Midbrain (tissue), 1 donor: ENCODE measurements around the gene SEMA5A.

Experiments used
- DNase-seq: peaks from one replicate; lab custom pipeline; 2025; lab: John Stamatoyannopoulos, UW

SEMA5A gene

DNA sequence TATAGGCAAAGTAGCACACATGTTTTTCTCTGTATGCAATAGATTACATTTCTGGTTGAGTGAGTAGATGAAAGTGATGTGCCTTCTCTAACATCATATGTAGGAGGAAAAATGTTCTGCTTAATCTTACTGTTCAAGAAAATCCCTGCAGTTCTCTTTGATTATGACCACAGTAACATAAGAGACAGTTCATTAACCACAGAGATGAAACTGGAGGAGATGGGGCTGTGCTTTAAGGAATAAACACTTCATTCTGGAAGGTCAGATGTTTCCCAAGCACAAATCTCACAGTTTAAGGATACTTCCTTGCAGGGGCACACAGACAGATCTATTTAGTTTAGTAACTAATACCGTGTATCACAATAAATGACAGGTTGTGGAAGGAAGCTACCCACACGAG lies 150.2 kb downstream of the SEMA5A start:
- no peak for DNase-seq

DNA sequence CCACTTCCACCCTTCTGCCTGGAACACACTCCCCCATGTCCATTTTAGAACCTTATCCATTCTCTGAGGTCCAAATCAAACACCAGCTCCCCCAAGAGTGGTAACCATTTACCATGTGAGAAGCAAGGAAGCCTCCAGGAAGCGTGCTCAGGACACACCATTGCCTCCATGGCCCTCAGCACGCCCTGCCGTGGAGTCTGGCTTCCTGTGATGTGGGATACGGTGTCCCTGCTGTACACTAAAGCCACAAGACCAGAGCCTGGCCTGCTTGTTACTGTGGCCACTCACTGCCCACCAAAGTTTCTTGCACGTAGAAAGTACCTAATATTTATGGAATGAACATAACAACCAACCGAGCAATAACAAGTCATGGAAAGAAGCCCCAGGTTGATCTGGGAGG lies 151.7 kb downstream of the SEMA5A start:
- no peak for DNase-seq

DNA sequence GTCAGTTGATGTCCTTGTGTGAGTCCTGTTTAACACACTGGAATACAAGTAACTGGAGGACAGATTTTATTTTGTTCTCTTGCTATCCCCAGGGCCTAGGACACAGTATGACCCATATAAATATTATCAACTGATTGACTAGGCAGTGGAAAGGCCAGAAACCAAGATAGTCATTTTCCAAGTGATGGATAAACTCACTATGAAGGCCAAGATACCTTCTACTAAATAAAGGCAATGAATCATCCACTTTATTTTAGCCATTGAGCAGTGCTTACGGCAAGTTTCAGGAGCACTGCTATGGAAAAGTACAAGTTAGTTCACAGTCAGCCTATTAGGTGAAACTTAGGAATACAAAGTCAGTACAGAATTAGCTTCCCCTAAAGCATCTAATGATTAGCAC lies 153.2 kb downstream of the SEMA5A start:
- DNase-seq: no peak

DNA sequence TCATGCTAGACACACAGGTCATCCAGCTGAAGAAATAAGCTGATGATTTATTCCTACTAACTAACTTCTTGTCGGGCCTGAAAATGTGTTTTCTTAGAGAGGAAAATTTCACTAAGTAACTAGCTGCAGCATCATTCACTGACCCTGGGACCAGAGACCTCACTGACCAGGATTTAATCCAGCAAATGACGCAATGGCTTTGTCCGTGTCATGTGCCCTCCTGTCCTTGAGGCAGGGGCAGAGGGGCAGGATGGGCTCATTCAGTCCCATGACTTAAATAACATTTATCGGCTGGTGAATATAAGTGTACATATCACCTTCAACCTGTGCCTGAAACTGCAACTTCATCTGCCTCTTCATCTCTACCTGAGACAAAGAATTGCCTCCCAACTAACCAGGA lies 154.8 kb downstream of the SEMA5A start:
- no peak for DNase-seq

DNA sequence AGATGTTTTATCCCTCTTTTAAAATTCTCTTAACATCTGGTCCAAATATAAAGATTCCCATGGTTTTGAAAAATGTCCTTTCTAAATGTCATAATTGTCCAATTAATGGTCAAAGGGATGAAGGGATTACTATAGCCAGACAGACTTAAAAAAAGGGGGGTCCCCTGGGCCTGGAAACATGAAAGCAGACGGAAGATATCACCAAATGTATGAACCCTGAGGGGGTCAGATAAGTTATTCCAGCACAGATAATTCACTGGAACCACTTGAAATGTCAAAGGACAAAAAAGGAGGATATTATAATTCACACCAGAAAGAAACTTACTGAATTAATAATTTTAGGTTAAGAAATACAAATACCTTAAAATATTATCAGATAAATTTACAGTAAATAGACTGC lies 155.8 kb downstream of the SEMA5A start:
- no peak for DNase-seq

DNA sequence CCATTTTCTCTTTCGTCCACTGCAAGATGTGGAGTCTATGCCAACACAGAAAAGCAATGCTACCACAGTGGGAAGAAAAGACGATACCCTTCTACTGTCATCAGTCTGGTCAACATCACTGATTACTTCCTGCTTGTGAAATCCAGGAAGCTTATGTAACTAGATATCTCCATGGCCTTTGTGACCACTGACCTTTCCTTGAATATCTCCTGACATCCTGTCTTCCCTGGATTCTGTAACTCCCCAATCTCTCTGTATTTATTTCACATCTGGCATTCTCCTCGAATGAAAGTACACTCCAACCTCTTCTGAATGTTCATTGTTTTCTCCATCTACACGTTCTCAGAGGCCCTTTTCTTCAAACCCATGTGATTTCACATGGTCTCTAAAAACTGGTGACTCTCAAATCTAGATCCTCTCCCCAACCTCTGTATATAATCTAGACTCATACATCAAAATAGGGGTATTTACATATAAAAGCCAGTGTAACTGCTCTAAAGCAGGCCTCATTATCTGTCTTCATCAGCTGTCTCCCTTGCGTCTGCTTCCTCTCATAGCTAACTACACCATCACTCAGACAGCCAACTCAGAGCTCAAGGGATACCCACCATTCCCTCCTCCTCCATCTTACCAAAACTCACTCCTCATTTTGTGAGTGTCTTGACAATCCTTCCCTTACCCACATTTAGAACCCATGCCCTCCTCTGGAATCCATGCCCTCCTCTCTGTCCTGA lies 156.8 kb downstream of the SEMA5A start:
- DNase-seq: no peak

DNA sequence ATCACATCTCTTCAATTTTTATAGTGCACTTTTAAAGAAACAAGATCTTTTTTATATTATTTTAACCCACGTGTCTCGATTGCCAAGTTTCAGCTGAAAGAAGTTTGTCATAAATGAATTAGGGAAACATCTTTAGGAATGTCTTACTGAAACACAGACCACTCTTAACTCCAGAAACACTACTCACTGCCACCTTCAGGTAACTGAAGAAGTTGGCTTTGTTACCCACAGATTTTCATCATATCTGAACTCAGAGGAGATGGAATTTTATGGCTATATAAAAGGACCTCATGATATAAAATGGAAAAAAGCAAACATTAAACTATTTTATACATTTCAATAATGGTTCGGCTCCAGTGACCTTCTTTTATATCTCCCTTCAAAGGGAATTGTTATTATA lies 158.0 kb downstream of the SEMA5A start:
- DNase-seq: no peak

DNA sequence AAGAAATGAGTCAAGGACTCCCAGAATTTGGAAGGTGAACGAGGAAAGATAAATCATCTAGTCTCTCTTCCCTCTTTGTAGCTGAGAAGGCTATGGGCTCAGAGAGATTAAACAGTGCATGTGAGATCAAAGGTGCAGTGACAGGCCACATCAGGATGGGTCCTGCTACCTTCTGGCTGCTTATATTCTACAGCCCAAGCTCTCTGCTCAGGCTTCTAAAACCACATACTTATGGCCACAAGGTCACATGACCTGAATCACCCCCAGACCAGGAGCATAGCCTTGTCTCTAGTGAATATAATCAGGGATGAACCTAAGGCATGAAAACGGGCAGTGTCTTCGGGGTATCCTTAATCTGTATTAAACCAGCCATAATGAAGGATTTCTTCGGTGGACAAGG lies 158.9 kb downstream of the SEMA5A start:
- no peak for DNase-seq

DNA sequence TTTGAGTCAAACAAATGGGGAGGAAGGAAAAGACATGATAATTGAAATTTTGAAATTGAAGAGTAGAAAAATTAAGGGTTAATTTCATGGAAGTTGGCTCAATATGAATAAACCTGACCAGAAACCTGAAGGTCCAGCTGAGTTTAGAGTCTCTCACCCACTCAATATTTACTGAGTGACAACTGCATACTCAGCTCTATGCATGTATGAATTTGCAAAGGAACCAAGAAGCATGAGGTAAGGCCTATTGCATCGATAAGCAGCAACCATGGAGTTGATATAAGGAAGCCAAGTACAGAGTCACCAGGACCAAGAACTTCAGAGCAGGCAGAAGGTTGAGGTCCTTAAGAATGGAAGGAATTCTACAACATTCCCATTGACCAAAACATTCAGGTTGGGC lies 163.4 kb downstream of the SEMA5A start:
- no peak for DNase-seq

DNA sequence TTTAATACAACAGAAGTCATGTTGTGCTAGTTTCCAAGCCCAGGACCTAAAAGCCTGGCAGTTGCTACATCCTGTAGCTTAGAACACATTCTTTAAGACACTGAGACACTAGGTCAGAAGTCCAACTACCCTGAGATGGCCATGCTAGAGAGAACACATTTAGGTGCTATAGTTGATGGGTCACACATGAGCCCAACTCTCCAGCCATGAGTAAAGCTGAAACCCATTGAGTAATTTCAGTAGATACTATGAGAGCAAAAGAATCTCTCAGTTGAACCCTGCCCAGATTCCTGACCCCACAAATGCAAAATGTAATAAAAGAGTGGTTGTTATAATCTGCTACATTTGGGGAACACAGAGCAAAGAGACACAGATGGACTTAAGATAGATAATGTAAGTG lies 164.4 kb downstream of the SEMA5A start:
- no peak for DNase-seq

DNA sequence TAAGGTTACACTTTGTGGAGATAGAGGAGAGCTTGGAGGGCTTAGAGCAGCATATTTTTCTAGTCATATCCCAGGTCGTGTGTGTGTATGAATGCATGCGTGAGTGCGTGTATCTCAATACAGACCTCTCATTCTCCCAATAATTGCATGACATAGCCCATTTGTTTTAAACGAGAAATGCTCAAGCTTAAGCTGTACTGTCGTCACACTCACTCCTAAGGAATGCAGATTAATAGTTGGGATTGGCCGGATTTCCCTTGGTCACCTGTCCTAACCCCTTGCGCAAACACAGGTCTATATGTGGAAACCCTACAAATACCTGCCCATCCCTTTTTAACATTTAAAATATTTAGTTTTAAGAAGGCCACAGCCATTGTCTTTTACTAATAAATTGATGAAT lies 165.8 kb downstream of the SEMA5A start:
- DNase-seq: no peak

DNA sequence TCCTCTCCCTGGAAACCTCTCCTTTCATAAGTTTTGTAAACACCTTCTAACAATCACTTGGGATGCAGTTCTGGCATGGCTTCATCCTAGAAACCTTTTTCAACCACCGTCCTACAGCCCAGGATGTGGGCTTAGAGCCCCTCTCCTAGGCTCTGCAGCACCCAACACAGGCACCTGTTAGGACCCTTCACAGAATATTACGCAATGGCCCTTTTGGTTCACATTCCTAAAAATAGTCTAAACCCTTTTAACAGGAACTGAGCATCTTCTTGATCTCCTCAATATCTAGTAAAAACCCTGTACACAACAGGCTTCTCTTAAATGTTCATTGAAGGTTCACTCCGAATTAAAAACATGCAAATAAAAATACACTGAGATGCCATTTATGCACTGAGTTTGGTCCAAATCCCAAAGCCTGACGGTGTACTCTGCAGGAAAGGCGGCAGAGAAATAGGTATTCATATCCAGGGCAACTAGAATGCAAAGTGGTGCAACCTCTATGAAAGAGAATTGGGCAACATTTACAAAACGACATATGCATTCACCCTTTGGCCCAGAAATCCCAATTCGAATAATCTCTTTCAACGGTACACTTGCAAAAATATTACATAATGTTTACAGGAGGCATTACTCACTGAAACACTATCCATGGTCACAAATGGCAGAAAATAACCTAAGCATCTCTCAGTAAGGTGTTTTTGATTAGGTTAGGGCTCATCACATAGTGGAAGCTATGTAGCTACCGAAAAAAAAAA lies 169.3 kb downstream of the SEMA5A start:
- no peak for DNase-seq

DNA sequence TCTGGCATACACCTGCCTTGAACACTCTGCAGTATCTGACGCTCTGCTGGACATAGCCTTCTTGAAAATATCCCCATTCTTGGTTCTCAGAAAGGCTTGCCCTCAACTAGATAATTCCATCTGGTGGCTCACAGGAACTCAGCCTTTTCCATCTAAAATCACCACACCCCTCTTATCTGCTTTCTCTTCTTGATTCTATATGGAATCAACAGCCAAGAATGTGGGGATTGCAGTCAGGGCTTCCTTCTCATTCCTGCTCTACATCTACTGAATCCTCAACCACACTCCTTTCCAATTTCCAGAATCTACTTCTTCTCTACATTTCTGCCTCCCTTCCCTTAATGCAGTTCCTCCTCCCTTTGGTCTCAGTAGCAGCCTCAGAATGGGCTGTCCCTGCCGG lies 170.1 kb downstream of the SEMA5A start:
- DNase-seq: no peak

DNA sequence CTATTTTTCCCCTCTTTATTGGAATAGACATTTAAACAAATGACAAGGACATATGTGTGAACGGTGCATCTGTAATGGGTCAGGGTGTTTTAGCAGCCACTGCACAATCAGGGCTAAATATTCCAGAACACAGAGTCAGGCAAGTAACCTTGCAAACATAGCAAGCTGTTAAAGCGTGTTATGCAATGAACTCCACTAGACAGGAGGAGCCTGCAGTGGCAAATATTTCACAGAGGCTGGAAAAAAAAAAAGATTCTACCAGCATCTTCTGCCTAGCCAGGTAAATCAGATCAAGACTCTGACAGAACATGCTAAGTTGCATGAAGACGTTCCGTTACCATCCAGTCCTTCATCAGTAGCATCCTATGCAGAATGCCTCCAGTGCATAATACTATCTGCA lies 171.8 kb downstream of the SEMA5A start:
- no peak for DNase-seq

DNA sequence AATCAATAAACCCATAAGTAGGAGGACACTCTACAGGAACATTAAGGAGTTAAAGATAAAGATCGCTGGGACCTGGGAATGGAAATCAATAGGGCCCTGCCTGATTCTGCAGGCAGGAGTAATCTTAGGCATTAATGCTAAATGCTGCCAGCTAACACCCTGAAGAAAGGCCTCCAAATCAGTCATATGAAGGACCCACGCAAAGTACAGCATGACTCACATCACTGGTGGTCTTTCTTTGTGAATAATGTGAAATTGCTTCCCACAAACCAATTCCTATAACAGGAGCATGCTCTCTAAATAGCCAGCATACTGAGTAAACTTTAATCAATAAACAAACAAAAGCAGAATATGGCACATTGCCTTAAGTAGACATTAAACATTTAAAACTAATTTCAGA lies 172.3 kb downstream of the SEMA5A start:
- no peak for DNase-seq

DNA sequence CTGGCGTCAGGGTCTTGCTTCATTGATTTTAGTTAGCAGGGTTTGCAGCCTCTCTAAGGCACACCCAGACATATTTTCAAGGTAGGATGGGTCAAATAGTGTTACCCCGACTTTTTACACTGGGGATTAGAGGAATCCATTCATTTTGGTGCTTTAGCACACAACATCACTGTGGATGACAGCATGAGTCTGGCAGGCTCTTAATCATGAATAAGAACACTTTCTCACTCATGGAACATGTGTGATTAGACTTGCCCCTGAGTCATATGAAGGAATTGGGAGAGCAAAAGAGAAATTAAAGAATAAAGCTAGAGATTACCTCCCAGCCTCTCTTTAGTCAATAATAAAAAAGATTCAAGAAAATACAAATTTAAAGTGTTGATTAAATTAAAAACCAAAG lies 175.6 kb downstream of the SEMA5A start:
- no peak for DNase-seq

DNA sequence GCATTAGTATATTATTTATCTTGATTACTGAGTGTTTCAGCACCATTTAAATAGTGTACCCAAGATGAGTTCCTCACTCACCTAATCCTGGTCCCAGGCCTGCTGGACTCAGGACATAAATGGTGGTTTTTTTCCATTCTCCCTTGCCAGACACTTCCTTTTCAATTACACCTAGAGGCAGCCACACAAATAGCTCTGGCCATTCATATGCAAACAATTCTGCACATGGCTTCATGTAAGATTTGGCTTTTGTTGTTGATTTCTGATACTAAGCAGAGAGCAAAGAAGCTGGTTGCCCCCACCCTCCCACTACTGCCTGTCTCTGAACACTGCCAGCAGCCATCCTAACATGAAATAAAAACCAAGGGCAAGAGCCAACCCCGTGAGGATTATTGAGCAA lies 180.4 kb downstream of the SEMA5A start:
- no peak for DNase-seq

DNA sequence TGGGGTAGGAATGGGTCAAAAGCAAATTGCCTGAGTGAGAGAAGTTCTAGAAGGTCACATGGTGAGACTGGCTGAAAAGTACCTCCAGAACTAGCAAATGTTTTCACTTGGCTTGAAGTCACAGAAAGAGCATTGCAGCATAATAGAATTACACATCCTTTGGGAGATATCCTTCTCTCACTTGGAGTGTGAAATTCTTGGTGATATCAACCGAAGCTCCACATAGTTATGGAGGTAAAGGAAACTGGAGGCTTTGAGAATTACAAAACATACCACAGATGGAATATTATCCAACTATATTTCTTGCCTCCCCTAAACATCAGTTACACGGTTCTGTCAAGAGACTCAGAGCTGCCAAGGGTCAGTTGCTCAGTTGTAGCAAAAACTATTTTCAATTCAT lies 182.4 kb downstream of the SEMA5A start:
- DNase-seq: no peak

DNA sequence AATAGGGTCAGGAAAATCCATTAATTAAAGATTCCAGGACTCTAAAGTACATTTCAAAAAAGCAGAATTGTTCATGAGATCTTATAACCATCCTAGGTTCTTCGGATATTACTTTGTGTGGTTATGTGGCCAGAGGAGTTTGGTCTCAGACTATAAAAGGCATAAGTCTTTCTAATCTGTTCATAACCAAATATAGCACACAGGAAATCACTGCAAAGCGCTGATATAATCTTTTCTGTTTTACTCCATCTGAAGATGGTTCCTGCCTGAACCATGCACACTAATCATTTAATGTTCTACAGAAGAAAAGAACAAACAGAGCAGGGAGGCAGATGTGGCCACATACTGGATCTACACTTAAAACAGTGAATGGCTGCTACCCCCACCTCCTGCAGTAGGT lies 182.8 kb downstream of the SEMA5A start:
- DNase-seq: no peak

DNA sequence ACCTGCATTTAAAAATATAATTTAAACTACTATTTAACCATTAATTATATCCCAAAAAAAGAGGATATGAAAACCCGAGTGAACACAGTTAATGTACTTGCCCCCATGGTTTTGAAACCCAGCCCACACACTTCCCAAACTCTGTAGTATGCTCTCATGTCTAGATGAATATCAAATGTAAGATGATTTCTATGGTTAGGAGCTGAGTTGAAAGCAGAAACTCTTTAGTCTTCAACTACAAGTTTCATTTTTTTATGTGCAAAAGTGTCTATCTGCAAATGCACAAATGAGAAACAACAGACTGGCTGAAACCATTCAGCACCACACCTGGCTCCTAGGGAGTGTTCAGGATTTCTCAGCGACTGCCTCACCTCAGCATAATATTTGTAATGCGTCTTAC lies 183.3 kb downstream of the SEMA5A start:
- no peak for DNase-seq

DNA sequence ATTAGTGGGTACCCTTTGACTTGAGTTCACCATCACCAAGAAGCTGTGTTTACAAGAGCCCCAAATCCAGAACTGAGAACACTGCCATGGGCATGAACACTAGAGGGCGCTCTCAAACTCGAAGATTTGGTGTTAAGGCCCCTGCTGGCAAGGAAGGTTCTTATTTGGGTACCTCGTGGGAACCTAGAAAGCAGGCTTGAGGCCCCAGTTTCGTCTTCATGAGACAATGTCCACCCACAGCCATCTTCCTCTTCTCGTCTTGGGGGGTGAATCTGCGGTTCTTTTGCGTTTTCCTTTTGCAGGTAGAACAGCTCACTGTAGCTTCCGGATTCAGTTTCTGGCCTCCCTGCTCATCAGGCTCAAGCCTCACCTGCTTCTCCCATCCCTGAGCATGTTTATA lies 184.0 kb downstream of the SEMA5A start:
- DNase-seq: peak; percentile 71

DNA sequence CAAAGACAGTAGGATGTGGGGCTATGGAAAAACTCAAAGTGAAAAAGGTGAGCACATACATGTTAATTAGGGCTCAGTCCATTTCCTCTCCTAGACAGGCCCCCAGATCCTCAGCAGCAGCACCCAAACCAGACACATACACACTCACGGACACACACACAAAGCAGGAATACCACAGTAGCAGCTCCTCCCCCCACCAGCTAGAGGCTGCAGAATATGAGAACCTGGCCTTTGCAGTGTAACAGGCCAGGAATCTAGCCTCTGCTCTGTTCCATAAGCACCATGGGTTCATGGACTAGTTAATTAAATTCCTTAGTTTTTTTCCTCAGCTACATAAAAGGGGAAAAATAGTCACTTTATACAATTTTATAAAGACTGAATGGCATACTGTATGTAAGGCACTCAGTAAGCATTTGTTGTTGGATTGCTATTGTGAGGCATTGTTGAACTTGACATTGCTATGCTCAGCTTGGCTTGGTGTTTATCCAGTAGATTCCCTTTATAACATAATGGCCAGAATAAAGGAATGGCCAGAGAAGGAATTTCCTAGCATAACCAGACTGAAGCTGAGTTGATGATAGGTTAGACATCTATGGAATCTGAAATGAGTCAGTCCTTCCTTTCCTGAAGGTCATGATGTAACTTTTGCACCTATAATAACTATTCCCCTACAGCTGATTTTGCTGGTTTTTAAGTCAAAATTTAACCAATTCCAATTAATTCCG lies 186.8 kb downstream of the SEMA5A start:
- no peak for DNase-seq

DNA sequence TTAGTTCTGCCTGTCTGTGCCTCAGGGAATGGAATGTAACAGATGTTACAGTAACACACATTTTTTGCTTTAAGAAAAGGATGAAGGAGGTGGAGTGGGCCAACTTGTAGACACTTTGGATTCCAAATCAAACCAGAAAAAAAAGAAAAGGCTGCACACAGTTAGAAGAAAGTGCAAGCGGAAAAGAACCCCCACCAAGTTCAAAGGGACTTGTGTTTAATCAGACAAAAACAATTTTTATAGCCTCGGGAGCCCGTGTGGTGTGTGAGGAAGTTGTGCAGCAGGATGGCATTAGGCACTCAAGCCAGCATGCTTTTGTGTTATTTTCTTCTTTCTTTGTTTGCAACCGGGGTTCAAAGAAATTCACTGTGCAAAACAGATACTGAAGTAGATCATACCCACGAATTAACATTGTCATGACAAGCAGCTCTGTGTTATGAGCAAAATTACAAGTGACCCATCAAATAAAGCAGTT lies 189.5 kb downstream of the SEMA5A start:
- DNase-seq: no peak
